Measurements from ENCODE around the gene BBS9.

The BBS9 gene

DNA sequence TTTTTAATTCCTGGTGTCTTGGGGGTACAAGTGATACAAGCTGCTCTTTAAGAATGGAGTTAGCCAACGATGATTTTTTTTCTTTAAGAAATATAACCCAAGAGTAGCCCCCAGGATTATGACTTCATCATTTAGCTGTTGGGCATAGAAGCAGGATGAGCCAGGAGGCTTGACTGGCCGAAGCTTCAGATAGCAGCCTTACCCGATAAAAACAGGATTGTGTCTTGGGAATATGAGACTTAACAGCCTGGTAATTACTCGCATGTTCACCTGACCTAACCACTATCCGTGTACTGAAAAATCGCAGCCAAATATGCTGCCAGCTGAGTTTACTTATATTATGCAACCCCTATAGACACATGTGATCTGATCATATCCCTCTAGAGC lies 430.0 kb downstream of the BBS9 start:
- no peak for DNase-seq (ENCODE audit: low read depth, low spot score)
- TF ChIP-seq, protein P1, sequence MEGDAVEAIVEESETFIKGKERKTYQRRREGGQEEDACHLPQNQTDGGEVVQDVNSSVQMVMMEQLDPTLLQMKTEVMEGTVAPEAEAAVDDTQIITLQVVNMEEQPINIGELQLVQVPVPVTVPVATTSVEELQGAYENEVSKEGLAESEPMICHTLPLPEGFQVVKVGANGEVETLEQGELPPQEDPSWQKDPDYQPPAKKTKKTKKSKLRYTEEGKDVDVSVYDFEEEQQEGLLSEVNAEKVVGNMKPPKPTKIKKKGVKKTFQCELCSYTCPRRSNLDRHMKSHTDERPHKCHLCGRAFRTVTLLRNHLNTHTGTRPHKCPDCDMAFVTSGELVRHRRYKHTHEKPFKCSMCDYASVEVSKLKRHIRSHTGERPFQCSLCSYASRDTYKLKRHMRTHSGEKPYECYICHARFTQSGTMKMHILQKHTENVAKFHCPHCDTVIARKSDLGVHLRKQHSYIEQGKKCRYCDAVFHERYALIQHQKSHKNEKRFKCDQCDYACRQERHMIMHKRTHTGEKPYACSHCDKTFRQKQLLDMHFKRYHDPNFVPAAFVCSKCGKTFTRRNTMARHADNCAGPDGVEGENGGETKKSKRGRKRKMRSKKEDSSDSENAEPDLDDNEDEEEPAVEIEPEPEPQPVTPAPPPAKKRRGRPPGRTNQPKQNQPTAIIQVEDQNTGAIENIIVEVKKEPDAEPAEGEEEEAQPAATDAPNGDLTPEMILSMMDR (IDR thresholded peaks at IDR 0.05; ENCODE audit: low read depth, low read length): no peak
- in situ Hi-C loops (cut with HindIII; ENCODE audit: low sequenced_read_pairs): no loop called here
- H3K4me3 ChIP-seq (ENCODE audit: low read depth, low read length): no peak overlapping the region

DNA sequence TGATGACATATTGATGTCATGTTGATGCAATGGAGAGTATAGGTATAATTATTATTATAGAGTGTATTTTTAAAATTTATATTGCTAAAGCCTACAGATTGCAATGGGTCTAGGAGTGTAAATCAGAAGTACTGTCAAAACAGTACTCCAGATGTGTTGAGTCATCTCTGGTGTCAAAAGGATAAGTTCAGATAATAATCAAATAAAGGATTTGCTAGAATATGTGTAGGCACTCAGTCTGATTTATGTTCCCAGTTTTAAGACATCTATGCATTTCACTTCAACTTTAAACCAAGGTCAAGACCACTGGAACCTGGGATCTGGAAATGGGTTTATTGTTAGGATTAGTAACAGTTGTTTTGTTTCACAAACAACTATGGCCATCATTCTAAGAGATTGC lies 433.6 kb downstream of the BBS9 start:
- TF ChIP-seq, protein P1 (IDR thresholded peaks at IDR 0.05; ENCODE audit: low read depth, low read length): no peak
- DNase-seq (ENCODE audit: low read depth, low spot score): no peak
- H3K4me3 ChIP-seq (ENCODE audit: low read depth, low read length): no peak overlapping the region
- in situ Hi-C loops (cut with HindIII; ENCODE audit: low sequenced_read_pairs): no loop called here

DNA sequence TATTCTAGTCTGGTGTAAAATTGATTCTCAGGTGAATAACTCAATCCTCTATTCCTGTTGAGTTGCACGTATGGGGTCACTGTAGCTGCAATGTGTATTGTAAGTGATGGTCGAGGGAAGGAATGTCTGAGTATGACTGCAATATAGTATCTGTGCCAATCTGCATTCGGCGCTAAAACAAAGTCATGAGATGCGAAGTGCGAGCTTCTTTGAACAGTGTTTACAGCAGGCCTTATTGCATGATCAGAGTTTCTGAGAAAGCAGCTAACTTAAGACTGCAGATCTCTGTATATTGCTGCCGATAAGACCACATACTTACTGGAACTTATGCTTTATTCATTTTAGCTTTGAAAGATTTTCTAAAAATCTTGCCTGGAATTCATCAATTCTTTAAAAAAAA lies 434.3 kb downstream of the BBS9 start:
- in situ Hi-C loops (cut with HindIII; ENCODE audit: low sequenced_read_pairs): no loop called here
- DNase-seq (ENCODE audit: low read depth, low spot score): no peak
- TF ChIP-seq, protein P1 (IDR thresholded peaks at IDR 0.05; ENCODE audit: low read depth, low read length): no peak

DNA sequence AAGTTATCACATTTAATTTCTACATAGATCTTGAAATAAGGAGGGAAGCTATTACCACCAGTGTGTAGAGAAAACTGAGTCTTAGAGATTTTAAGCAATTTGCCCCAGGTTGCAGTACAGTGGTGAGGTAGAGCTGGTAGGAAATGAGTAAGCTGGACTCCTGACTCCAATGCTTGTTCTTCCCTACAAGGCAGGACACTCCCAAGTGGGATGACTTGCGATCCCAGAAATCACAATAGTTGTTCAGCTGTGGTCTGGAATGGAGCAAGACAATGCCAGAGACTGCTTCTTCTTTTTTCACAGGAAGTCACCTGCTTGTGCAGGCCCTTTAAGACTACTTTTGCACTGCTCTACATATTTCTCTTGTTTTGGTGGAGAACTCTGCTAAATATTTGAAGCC lies 448.8 kb downstream of the BBS9 start:
- no peak for DNase-seq (ENCODE audit: low read depth, low spot score)
- in situ Hi-C loops (cut with HindIII; ENCODE audit: low sequenced_read_pairs): no loop called here
- TF ChIP-seq, protein P1 (IDR thresholded peaks at IDR 0.05; ENCODE audit: low read depth, low read length): no peak
- H3K4me3 ChIP-seq (ENCODE audit: low read depth, low read length): no peak overlapping the region

More for the DNA sequence above, 434.3 kb downstream of the BBS9 start:
- H3K4me3 ChIP-seq (ENCODE audit: low read depth, low read length): no peak overlapping the region

DNA sequence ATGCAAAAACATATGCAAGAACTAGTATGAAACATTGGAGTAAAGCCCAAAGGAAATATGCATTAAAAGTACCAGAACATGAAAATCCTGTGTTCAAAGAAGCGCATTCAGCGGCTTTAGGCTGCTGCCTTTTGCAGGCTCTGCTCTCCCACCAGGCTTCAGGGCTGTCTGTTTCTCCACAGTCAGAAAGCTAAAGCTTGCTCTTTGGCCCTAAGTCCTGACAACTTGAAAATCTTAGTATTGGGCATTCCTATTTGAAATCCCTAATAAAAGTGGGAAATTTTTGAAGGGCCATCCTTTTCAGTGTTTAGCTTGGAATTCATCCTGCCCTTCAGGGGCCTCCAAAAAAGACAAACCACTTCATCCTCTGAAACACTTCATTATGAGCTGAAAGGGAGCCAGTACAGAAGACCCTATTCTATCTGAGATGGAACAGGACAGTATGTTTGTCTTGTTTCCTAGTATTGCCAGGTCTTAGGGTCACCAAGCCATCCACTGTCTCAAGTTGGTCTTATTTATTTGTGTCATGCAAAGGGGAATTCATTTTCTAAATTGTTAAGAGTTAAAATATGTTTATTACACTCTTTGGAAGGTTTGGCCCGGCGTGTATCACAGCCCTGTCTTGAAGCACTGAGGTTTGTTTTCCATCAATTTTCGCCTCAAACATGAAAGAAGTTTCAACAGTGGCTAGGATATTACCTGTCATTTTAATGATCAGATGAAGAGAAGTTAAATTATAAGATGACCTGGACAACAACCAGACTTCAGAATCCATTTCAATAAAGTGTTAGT lies 449.7 kb downstream of the BBS9 start:
- H3K4me3 ChIP-seq (ENCODE audit: low read depth, low read length): no peak overlapping the region
- in situ Hi-C loops (cut with HindIII; ENCODE audit: low sequenced_read_pairs): no loop called here
- DNase-seq (ENCODE audit: low read depth, low spot score): no peak
- TF ChIP-seq, protein P1 (IDR thresholded peaks at IDR 0.05; ENCODE audit: low read depth, low read length): no peak

DNA sequence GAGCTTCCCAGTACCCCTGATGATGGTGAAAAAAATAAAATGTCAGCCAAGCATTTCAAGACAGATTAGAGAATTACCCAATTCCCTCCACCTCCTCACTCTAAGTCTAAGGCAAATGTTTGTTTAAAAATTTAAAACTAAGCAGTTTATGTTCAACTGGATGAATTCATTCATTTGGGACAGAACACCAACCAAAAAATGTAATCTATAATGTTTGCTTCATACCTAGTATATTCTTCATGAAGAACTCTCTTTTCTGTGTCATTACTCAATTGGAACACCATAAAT lies 450.3 kb downstream of the BBS9 start:
- in situ Hi-C loops (cut with HindIII; ENCODE audit: low sequenced_read_pairs): no loop called here
- no peak overlapping the region for H3K4me3 ChIP-seq (ENCODE audit: low read depth, low read length)
- TF ChIP-seq, protein P1 (IDR thresholded peaks at IDR 0.05; ENCODE audit: low read depth, low read length): no peak
- no peak for DNase-seq (ENCODE audit: low read depth, low spot score)

Data from astrocyte of the spinal cord (primary cell).